Measurements from ENCODE around the gene CACNB4. TPM values are rescaled to one million over a fixed set of nuclear protein-coding genes. Genes with fewer than 3 reads are reported as not detected.

CACNB4 gene
- polyA plus RNA-seq, 2 of the 4 experiments (the other 2 are of a cell fraction) = 0.25 to 0.53 TPM

- no peak overlapping the region for H3K4me2 ChIP-seq
- DNase-seq (ENCODE audit: low read depth in 1 of 2, low spot score in 1 of 2) (no peak), ATAC-seq (no peak), FAIRE-seq (no peak)
- ChIA-PET CTCF (no interaction called here), POLR2A (no interaction called here)
- H3K4me1 ChIP-seq = no peaks in the 10 kb centered on the region
- H3K27ac ChIP-seq = no peak overlapping the region
- peaks cover 4% of the 10 kb centered on the region; the same call in 1 of the 3 replicates for H3K9me3 ChIP-seq
- H3K4me3 ChIP-seq = no peak overlapping the region
- TF ChIP-seq SREBF2 (IDR thresholded peaks at IDR 0.05) (no peak), NFE2L2 (conservative IDR thresholded peaks at IDR 0.05; ENCODE audit: low read length) (no peak), ZFP36 (IDR thresholded peaks at IDR 0.05; ENCODE audit: borderline replicate concordance, partially characterized antibody) (no peak), POLR2A (IDR thresholded peaks at IDR 0.05; ENCODE audit: low read length) (no peak), HES2 (IDR thresholded peaks at IDR 0.05) (no peak), MYC (IDR thresholded peaks at IDR 0.05; ENCODE audit: borderline replicate concordance, low read length) (no peak), ZC3H11A (IDR thresholded peaks at IDR 0.05) (no peak), CHD2 (IDR thresholded peaks at IDR 0.05; ENCODE audit: low read length, partially characterized antibody) (no peak), TP53 (CRISPR knock-in tag; IDR thresholded peaks at IDR 0.05) (no peak)
- TF ChIP-seq, protein P1, sequence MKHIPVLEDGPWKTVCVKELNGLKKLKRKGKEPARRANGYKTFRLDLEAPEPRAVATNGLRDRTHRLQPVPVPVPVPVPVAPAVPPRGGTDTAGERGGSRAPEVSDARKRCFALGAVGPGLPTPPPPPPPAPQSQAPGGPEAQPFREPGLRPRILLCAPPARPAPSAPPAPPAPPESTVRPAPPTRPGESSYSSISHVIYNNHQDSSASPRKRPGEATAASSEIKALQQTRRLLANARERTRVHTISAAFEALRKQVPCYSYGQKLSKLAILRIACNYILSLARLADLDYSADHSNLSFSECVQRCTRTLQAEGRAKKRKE (CRISPR knock-in tag; IDR thresholded peaks at IDR 0.05; ENCODE audit: low read depth) = no peak
- TF ChIP-seq, protein P2, sequence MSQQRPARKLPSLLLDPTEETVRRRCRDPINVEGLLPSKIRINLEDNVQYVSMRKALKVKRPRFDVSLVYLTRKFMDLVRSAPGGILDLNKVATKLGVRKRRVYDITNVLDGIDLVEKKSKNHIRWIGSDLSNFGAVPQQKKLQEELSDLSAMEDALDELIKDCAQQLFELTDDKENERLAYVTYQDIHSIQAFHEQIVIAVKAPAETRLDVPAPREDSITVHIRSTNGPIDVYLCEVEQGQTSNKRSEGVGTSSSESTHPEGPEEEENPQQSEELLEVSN (IDR thresholded peaks at IDR 0.05; ENCODE audit: borderline replicate concordance, low read depth) = no peak
- TF ChIP-seq, protein P3, sequence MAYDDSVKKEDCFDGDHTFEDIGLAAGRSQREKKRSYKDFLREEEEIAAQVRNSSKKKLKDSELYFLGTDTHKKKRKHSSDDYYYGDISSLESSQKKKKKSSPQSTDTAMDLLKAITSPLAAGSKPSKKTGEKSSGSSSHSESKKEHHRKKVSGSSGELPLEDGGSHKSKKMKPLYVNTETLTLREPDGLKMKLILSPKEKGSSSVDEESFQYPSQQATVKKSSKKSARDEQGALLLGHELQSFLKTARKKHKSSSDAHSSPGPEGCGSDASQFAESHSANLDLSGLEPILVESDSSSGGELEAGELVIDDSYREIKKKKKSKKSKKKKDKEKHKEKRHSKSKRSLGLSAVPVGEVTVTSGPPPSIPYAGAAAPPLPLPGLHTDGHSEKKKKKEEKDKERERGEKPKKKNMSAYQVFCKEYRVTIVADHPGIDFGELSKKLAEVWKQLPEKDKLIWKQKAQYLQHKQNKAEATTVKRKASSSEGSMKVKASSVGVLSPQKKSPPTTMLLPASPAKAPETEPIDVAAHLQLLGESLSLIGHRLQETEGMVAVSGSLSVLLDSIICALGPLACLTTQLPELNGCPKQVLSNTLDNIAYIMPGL (CRISPR knock-in tag; IDR thresholded peaks at IDR 0.05; ENCODE audit: borderline replicate concordance) = no peak
- WGBS (ENCODE audit: missing lambda C conversion rate) = 64% methylated on average over 2 of the region's 2 CpGs
These were observed 192.2 kb downstream of the CACNB4 start for GRCh38 chr2:151906633-151906998.

- FAIRE-seq = no peak
- ATAC-seq = no peak
These were observed 192.7 kb downstream of the CACNB4 start for GRCh38 chr2:151905963-151906632.

GRCh38 chr2:151904807-151905206 is 194.0 kb downstream of the CACNB4 start:
- ATAC-seq (no peak), DNase-seq (ENCODE audit: low read depth in 1 of 2, low spot score in 1 of 2) (no peak), FAIRE-seq (no peak)
- no peak overlapping the region for H3K4me3 ChIP-seq
- ChIA-PET CTCF (interaction anchor here (1.3 kb wide), 1 partner anchor 94 kb away, joined by 7 read pairs; no protein-coding TSS in a partner anchor), POLR2A (no interaction called here)
- WGBS (ENCODE audit: missing lambda C conversion rate) = 94% methylated on average over 4 of the region's 4 CpGs
- H3K4me1 ChIP-seq = peaks cover 6% of the 10 kb centered on the region; the same call in 1 of the 3 replicates
- H3K4me2 ChIP-seq = no peak overlapping the region
- no peaks in the 10 kb centered on the region for H3K9me3 ChIP-seq
- no peak overlapping the region for H3K27ac ChIP-seq
- TF ChIP-seq BHLHE40 (IDR thresholded peaks at IDR 0.05; ENCODE audit: low read depth, low read length) (no peak), CBX8 (IDR thresholded peaks at IDR 0.05) (no peak), ZSCAN20 (CRISPR knock-in tag; IDR thresholded peaks at IDR 0.05) (no peak), NR3C1 (IDR thresholded peaks at IDR 0.05) (no peak)

More at GRCh38 chr2:151905963-151906632, 192.7 kb downstream of the CACNB4 start:
- DNase-seq (ENCODE audit: low read depth in 1 of 2, low spot score in 1 of 2) = no peak
- CTCF ChIA-PET = no interaction called here
- Histone ChIP-seq H3K4me3 (no peak overlapping the region), H3K9me3 (peaks cover 4% of the 10 kb centered on the region; the same call in 1 of the 3 replicates), H3K4me1 (no peaks in the 10 kb centered on the region), H3K4me2 (no peak overlapping the region), H3K27ac (no peak overlapping the region)
- POLR2A ChIA-PET = no interaction called here
- TF ChIP-seq RCOR1 (IDR thresholded peaks at IDR 0.05; ENCODE audit: low read depth, low read length) (no peak), HOXB5 (CRISPR knock-in tag; IDR thresholded peaks at IDR 0.05) (no peak), JUN (IDR thresholded peaks at IDR 0.05) (no peak), RNF2 (IDR thresholded peaks at IDR 0.05; ENCODE audit: borderline replicate concordance, low read depth) (no peak), GATA3 (IDR thresholded peaks at IDR 0.05; ENCODE audit: borderline replicate concordance) (no peak), POLR2A (IDR thresholded peaks at IDR 0.05; ENCODE audit: low read length) (no peak), NPAS2 (CRISPR knock-in tag; IDR thresholded peaks at IDR 0.05; ENCODE audit: borderline replicate concordance) (no peak), TFCP2L1 (CRISPR knock-in tag; IDR thresholded peaks at IDR 0.05) (no peak), ZNF302 (CRISPR knock-in tag; IDR thresholded peaks at IDR 0.05) (no peak), MAFK (IDR thresholded peaks at IDR 0.05; ENCODE audit: partially characterized antibody) (no peak), ZFP36 (IDR thresholded peaks at IDR 0.05; ENCODE audit: borderline replicate concordance, partially characterized antibody) (no peak), BHLHE40 (IDR thresholded peaks at IDR 0.05; ENCODE audit: low read depth, low read length) (no peak), KDM1A (IDR thresholded peaks at IDR 0.05; ENCODE audit: low read depth) (no peak)
- TF ChIP-seq, protein P4, sequence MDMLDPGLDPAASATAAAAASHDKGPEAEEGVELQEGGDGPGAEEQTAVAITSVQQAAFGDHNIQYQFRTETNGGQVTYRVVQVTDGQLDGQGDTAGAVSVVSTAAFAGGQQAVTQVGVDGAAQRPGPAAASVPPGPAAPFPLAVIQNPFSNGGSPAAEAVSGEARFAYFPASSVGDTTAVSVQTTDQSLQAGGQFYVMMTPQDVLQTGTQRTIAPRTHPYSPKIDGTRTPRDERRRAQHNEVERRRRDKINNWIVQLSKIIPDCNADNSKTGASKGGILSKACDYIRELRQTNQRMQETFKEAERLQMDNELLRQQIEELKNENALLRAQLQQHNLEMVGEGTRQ (IDR thresholded peaks at IDR 0.05) = no peak
- WGBS (ENCODE audit: missing lambda C conversion rate) = 69% methylated on average over 2 of the region's 2 CpGs
